ENCODE results near the gene ARHGEF10L. TPM values are rescaled to one million over a fixed set of nuclear protein-coding genes. Genes with fewer than 3 reads are reported as not detected.

ARHGEF10L gene
- total RNA-seq, 1 donor from 2014 or later: 3.1 TPM

GRCh38 chr1:17711941-17712340 lies 172.4 kb downstream of the ARHGEF10L start:
- H3K36me3 Mint-ChIP-seq (ENCODE audit: low read depth, unreplicated experiment): no peaks in the 10 kb centered on the region
- H3K9me3 Mint-ChIP-seq (ENCODE audit: unreplicated experiment): peaks cover 4% of the 10 kb centered on the region
- peaks cover 3% of the 10 kb centered on the region for H3K4me1 Mint-ChIP-seq (ENCODE audit: unreplicated experiment)
- H3K27ac Mint-ChIP-seq (ENCODE audit: unreplicated experiment): no peak overlapping the region
- no peak for TF ChIP-seq CTCF (IDR thresholded peaks at IDR 0.05; ENCODE audit: unreplicated experiment)
- no peaks in the 10 kb centered on the region for H3K27me3 Mint-ChIP-seq (ENCODE audit: unreplicated experiment)
- DNase-seq (ENCODE audit: low spot score): no peak
- no peak overlapping the region for H3K4me3 Mint-ChIP-seq (ENCODE audit: unreplicated experiment)

GRCh38 chr1:17713993-17714392 lies 174.5 kb downstream of the ARHGEF10L start:
- no peaks in the 10 kb centered on the region for H3K27me3 Mint-ChIP-seq (ENCODE audit: unreplicated experiment)
- H3K4me3 Mint-ChIP-seq (ENCODE audit: unreplicated experiment): no peak overlapping the region
- no peaks in the 10 kb centered on the region for H3K36me3 Mint-ChIP-seq (ENCODE audit: low read depth, unreplicated experiment)
- no peak overlapping the region for H3K27ac Mint-ChIP-seq (ENCODE audit: unreplicated experiment)
- peaks cover 3% of the 10 kb centered on the region for H3K4me1 Mint-ChIP-seq (ENCODE audit: unreplicated experiment)
- DNase-seq (ENCODE audit: low spot score): no peak
- TF ChIP-seq CTCF (IDR thresholded peaks at IDR 0.05; ENCODE audit: unreplicated experiment): no peak
- H3K9me3 Mint-ChIP-seq (ENCODE audit: unreplicated experiment): peaks cover 4% of the 10 kb centered on the region

- Mint-ChIP-seq H3K4me1 (ENCODE audit: unreplicated experiment) (peaks cover 3% of the 10 kb centered on the region), H3K9me3 (ENCODE audit: unreplicated experiment) (no peaks in the 10 kb centered on the region), H3K4me3 (ENCODE audit: unreplicated experiment) (no peak overlapping the region), H3K27me3 (ENCODE audit: unreplicated experiment) (no peaks in the 10 kb centered on the region), H3K36me3 (ENCODE audit: low read depth, unreplicated experiment) (no peaks in the 10 kb centered on the region), H3K27ac (ENCODE audit: unreplicated experiment) (no peak overlapping the region)
- no peak for DNase-seq (ENCODE audit: low spot score)
- TF ChIP-seq CTCF (IDR thresholded peaks at IDR 0.05; ENCODE audit: unreplicated experiment): no peak
These were observed 178.4 kb downstream of the ARHGEF10L start for GRCh38 chr1:17717594-17718535.

GRCh38 chr1:17719874-17720273 lies 180.4 kb downstream of the ARHGEF10L start:
- Mint-ChIP-seq H3K27me3 (ENCODE audit: unreplicated experiment) (no peaks in the 10 kb centered on the region), H3K4me1 (ENCODE audit: unreplicated experiment) (peaks cover 3% of the 10 kb centered on the region), H3K4me3 (ENCODE audit: unreplicated experiment) (no peak overlapping the region), H3K27ac (ENCODE audit: unreplicated experiment) (no peak overlapping the region), H3K36me3 (ENCODE audit: low read depth, unreplicated experiment) (no peaks in the 10 kb centered on the region), H3K9me3 (ENCODE audit: unreplicated experiment) (no peaks in the 10 kb centered on the region)
- no peak for DNase-seq (ENCODE audit: low spot score)
- TF ChIP-seq CTCF (IDR thresholded peaks at IDR 0.05; ENCODE audit: unreplicated experiment): no peak

- H3K4me1 Mint-ChIP-seq (ENCODE audit: unreplicated experiment): no peaks in the 10 kb centered on the region
- H3K27ac Mint-ChIP-seq (ENCODE audit: unreplicated experiment): no peak overlapping the region
- H3K36me3 Mint-ChIP-seq (ENCODE audit: low read depth, unreplicated experiment): no peaks in the 10 kb centered on the region
- no peak for TF ChIP-seq CTCF (IDR thresholded peaks at IDR 0.05; ENCODE audit: unreplicated experiment)
- H3K9me3 Mint-ChIP-seq (ENCODE audit: unreplicated experiment): no peaks in the 10 kb centered on the region
- no peak for DNase-seq (ENCODE audit: low spot score)
- no peaks in the 10 kb centered on the region for H3K27me3 Mint-ChIP-seq (ENCODE audit: unreplicated experiment)
- H3K4me3 Mint-ChIP-seq (ENCODE audit: unreplicated experiment): no peak overlapping the region
These were observed 181.9 kb downstream of the ARHGEF10L start for GRCh38 chr1:17721444-17721843.
